ENCODE measurements around the gene TBX2.
"Not testable (repeated sequence)": the region's sequence is repeated elsewhere in the genome, so short reads cannot be mapped to it uniquely, and the experiment has no call there.

TBX2 gene

DNA sequence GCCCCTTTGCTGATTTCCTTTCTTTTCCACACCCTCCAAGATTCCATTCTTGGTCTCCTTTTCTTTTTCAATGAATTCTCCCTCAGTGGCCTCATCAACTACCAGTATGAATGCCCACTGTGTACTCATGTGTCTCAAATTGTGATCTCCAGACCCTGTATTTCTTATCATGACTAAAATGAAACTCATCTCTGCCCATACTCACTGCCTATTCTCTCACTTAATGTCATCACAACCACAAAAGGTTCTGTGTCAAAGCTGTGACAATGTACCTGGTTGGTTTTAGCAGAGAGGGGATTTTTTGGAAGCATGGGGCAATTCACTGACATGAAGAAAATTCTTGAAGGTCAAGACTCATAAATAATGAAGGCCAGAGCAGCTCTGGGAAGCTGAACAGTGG lies 41.1 kb downstream of the TBX2 start:
- no peak for DNase-seq

DNA sequence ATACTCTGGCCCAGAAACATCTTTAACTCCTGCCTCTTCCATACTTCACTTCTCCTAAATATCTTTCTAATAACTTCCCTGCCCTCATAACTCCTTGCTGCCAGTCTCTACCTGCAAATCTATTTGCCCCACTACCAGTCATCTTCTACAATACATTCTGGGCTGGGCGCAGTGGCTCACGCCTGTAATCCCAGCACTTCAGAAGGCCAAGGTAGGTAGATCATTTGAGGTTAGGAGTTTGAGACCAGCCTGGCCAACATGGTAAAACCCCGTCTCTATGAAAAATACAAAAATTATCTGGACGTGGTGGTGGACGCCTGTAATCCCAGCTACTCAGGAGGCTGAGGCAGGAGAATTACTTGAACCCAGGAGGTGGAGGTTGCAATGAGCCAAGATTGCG lies 41.9 kb downstream of the TBX2 start:
- DNase-seq: not testable (repeated sequence)

- no peak for DNase-seq
These were observed 42.6 kb downstream of the TBX2 start for GRCh38 chr17:61442136-61442775.

DNA sequence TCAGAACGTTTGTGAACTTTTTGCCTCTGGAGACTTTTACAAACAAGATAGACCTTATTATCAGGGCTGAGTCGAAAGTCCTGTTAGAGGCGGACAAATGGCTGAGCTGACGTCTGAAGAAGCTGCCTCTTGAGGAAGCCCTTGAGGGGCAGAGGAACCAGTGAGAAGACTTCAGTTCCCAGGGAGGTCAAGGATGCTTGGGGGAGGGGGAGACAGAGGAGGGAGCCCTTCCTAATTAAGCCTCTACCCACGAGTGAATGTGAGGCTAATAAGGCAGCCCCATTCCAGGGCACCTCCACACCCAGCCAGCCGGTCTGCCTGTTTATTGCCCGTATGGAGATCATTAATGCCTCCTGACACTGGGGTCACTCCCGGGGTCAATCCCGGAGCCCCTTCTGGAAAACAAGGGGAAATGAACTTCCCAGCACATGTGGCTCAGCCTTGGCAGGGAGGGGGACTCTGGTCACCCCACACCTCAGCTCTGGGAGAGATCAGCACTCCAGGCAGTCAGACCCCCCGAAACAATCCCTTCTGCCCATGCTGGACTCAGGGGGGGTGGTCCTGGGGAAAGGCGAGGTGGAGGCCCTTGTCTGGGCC lies 43.3 kb downstream of the TBX2 start:
- DNase-seq: no peak

- DNase-seq: no peak
These were observed 43.8 kb downstream of the TBX2 start for GRCh38 chr17:61443475-61443882.

- no peak for DNase-seq
These were observed 44.4 kb downstream of the TBX2 start for GRCh38 chr17:61444075-61444474.

- no peak for DNase-seq
These were observed 45.2 kb downstream of the TBX2 start for GRCh38 chr17:61444831-61445230.

DNA sequence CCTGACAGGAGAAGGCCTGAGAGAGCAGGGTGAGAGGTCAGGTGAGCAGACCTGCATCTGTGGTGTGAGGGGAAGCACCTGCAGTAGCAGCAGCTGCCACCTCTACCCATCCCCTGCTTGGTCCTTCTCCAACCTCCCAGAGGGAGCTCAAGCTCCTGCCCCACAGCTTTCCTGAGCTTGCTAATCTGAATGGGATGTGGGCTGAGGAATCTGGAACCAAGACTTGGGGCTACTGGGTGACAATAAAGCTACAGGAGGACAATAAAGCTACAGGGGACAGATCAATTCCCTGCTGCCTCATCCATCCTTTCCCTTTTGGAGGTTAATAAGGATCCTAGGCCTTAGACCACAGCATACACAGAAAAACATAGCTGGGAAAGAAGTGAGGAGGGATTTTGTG lies 47.7 kb downstream of the TBX2 start:
- no peak for DNase-seq

DNA sequence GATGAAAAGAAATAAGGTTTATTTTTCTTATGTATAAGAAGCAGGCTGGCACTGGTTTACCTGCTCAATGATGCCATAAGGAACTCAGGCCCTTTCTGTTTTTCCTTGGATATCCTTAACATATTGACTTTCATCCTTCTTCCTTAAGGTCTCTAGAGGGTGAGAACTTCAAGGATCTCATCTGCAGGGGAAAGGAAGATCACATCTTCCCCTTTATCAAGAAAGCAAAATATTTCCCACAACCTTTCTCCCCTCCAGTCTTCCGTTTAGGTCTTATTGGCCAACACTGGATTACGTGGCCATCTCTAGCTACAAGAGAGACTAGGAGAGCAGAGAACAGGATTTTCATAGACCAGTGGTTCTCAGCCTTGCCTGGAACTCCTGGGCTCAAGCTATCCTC lies 48.4 kb downstream of the TBX2 start:
- DNase-seq: no peak

DNA sequence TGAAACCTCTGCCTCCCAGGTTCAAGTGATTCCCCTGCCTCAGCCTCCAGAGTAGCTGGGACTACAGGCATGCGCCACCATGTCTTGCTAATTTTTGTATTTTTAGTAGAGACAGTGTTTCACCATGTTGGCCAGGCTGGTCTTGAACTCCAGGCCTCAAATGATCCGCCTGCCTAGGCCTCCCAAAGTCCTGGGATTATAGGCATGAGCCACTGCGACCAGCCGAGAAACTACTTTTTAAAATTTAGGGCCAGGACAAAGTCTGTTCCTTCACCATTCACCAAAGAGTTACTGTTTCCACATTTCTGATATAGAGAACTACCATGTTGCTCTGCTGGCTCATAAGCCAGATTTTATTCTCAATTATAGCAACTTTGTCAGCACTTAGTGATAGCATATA lies 49.5 kb downstream of the TBX2 start:
- not testable (repeated sequence) for DNase-seq

DNA sequence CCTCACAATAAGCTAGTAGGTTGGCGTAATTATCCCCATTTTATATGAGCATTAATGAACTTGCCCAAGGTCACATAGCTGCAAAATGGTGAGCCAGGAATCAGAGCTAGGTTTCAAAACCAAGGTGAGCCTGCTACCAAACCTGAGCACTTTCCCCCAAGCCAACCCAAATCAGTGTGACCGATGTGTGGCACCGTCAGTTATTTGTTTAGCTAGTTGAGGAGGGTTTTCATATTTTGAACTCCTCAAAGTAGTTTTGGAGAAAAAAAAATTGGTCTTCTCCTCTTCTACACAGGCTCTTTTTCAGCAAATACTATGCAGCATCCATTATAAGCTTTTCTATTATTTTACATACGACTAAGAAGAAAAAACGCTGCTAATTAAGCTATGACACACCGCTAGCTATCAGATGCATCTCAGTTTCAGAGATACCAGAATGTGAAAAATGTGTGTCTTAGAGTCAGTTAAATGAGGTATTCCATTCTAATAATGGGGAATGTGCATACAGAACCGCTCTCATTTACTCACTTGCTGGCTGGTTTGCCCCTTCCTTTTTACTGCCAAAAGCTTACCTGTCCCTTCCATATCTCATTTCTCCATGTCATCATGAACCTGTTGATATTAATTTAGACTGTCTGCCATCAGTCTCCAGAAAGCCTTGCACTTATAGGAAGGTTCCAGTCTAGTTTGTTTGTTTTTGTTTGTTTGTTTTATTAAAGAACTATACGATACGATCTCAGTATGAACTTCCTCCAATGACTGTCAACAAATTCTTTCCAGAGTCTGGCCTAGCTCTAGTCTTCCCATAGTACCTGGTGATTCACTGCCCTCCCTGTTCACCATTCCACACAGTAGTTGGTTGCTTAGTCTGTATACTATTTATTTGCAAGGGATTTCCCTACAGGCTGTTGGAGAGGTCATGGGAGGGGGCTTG lies 50.3 kb downstream of the TBX2 start:
- no peak for DNase-seq

DNA sequence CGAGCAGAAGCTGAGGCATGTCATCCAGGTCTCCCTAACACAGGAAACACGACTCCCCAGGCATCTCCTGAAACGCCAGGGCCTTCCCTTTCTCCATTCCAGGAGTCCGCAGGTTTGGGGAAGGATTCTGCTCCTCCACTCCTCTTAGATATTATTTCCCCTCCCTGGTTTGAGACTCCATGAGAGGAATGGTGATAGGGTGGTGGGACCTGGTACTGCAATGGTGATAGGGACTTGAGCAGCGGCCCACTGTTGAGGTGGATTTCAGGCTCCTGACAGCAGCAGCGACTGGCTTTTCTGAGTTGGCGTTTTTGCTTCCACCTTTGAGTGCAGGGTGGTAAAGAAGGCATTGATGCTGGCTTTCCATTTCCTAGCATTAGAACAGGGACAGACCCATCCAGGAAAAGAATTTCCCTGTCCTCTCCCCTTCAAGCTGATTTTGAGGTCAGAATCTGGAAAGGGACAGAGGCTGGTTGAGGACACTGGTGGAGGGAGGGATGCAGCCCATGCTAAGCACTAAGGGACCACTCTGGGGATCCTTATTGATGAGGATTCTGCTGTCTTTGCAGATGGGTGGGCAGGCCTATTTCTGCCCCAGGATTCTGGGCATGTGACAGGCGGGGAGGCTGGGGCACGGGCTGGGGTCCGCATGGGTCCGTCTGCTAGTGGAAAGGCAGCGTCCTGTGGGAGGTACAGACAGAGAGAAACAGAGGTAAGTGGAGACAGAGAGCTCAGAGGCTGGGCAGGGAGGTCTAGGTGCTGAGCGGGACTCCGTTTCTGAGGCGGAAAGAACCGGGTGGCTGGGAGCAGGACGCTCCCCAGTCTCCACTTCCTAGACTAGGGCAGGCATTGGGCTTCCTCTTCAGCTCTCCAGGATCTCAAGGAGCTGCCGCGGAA lies 51.2 kb downstream of the TBX2 start:
- DNase-seq: no peak

DNA sequence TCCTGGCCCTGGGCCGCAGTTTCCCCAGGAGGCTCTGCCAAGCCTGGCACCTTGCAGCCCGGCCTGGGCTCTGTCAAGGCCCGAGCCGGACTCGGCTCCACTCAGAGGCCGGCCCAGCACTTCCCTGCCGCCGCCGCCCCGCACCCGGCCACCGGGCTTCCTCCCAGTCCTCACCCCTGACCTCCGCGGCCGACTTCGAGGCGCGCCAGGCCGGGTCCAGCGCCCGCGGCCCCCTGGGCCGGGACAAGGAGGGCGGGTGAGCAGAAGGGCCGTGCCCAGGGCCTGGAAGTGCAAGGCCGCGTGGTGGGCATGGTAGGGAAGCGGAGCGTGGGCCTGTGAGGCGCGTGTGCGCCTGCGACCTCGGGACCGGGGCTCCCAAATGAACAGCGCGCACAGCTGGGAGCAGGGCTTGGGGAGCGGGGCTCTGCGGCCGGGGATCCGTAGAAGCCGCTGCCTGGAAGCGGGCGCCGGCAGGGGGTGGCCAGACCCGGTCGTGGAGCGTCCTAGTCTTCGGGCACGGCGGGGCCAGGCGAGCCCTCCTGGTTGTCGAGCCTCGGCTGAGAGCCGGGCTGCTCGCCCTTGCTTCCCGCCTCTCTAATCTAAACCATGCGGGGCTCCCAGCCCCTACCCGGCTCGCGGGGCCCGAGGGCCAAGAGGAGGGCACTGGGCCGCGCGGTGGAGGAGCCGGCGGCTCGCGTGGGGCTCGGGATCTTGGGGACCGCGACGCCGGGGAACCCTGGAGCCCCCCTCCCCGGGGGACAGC lies 52.1 kb downstream of the TBX2 start:
- DNase-seq: no peak

- no peak for DNase-seq
These were observed 53.0 kb downstream of the TBX2 start, which contains the start of gene TBX4 for GRCh38 chr17:61452301-61453290. TSS of gene TBX4 (plus strand) at chr17:61452422. CDS start at chr17:61456491, 4,069 bp downstream.

GRCh38 chr17:61453566-61454380 lies 54.1 kb downstream of the TBX2 start:
- DNase-seq: no peak

- no peak for DNase-seq
These were observed 55.0 kb downstream of the TBX2 start for GRCh38 chr17:61454381-61455323.

- DNase-seq: no peak
These were observed 55.8 kb downstream of the TBX2 start for GRCh38 chr17:61455324-61456060.

All from stimulated activated CD4-positive, alpha-beta T cell treated with anti-CD3 and anti-CD28 coated beads, Interleukin-1b, Interleukin-23, amount 100 ng/mL, for 48 hours (primary cell).